Measurements from ENCODE around the gene PPM1N. TPM values are rescaled to one million over a fixed set of nuclear protein-coding genes. Genes with fewer than 3 reads are reported as not detected.

Gene PPM1N
- polyA plus RNA-seq, 1 donor (not counting 4 experiments of a cell fraction or from before 2014, with no cell fraction given), result 1.9 TPM

GRCh38 chr19:45450012-45450333 is 48.3 kb upstream of the PPM1N start:
- Histone ChIP-seq H3K9me1 (ENCODE audit: control insufficient read depth, extremely low read depth, insufficient read depth, low read length) (no peaks in the 10 kb centered on the region), H3K27ac (ENCODE audit: control insufficient read depth, insufficient read depth, low read length) (peak overlapping the region; percentile 86), H3K4me2 (ENCODE audit: control insufficient read depth, extremely low read depth, insufficient read depth, low read depth, low read length) (peak overlapping the region; percentile 88), H3K36me3 (ENCODE audit: control insufficient read depth in 2 of 2, extremely low read depth in 1 of 2, insufficient read depth in 2 of 2, low read length in 2 of 2) (no peaks in the 10 kb centered on the region), H3K27me3 (ENCODE audit: control insufficient read depth, extremely low read depth, insufficient read depth, low read length) (no peaks in the 10 kb centered on the region), H2AFZ (ENCODE audit: control insufficient read depth, low read length) (no peak overlapping the region), H3K79me2 (ENCODE audit: control insufficient read depth, insufficient read depth, low read length) (no peaks in the 10 kb centered on the region), H3K9ac (ENCODE audit: control insufficient read depth, extremely low read depth, insufficient read depth, low read length) (peak overlapping the region; percentile 78), H4K20me1 (ENCODE audit: control insufficient read depth, extremely low read depth, insufficient read depth, low read length) (no peaks in the 10 kb centered on the region), H3K4me3 (ENCODE audit: control insufficient read depth in 2 of 3, extremely low read depth in 1 of 3, insufficient read depth in 2 of 3, low read depth in 1 of 3, low read length in 3 of 3) (peak overlapping the region; percentile 9 to 53 (median 36)), H3K9me3 (ENCODE audit: control insufficient read depth, low read depth, low read length) (no peaks in the 10 kb centered on the region), H3K4me1 (ENCODE audit: control insufficient read depth, extremely low read depth, insufficient read depth, low read length) (peaks cover 67% of the 10 kb centered on the region)
- FAIRE-seq (no peak), DNase-seq (ENCODE audit: low read depth, low spot score) (no peak)
- dilution Hi-C loops (cut with MboI; ENCODE audit: extremely low pct_ligation_motif_present, low sequenced_read_pairs), result no loop called here
- TF ChIP-seq EZH2 (IDR thresholded peaks at IDR 0.05; ENCODE audit: low read length), result no peak
- TF ChIP-seq CTCF (optimal IDR thresholded peaks at IDR 0.05 in 1 of 3, IDR thresholded peaks at IDR 0.05 in 1 of 3, conservative IDR thresholded peaks at IDR 0.05 in 1 of 3; ENCODE audit: extremely low read depth in 1 of 3, insufficient read depth in 2 of 3, low read length in 3 of 3), result no peak

- H3K9me1 ChIP-seq (ENCODE audit: control insufficient read depth, extremely low read depth, insufficient read depth, low read length), result no peaks in the 10 kb centered on the region
- H3K79me2 ChIP-seq (ENCODE audit: control insufficient read depth, insufficient read depth, low read length), result no peaks in the 10 kb centered on the region
- H4K20me1 ChIP-seq (ENCODE audit: control insufficient read depth, extremely low read depth, insufficient read depth, low read length), result no peaks in the 10 kb centered on the region
- FAIRE-seq (peak; percentile 44), DNase-seq (ENCODE audit: low read depth, low spot score) (no peak)
- peak overlapping the region; percentile 99 for H3K27ac ChIP-seq (ENCODE audit: control insufficient read depth, insufficient read depth, low read length)
- dilution Hi-C loops (cut with MboI; ENCODE audit: extremely low pct_ligation_motif_present, low sequenced_read_pairs), result no loop called here
- peak overlapping the region; percentile 98 for H3K9ac ChIP-seq (ENCODE audit: control insufficient read depth, extremely low read depth, insufficient read depth, low read length)
- no peaks in the 10 kb centered on the region for H3K9me3 ChIP-seq (ENCODE audit: control insufficient read depth, low read depth, low read length)
- no peaks in the 10 kb centered on the region for H3K36me3 ChIP-seq (ENCODE audit: control insufficient read depth in 2 of 2, extremely low read depth in 1 of 2, insufficient read depth in 2 of 2, low read length in 2 of 2)
- peak overlapping the region; percentile 97 for H3K4me2 ChIP-seq (ENCODE audit: control insufficient read depth, extremely low read depth, insufficient read depth, low read depth, low read length)
- peaks cover 76% of the 10 kb centered on the region for H3K4me1 ChIP-seq (ENCODE audit: control insufficient read depth, extremely low read depth, insufficient read depth, low read length)
- H3K27me3 ChIP-seq (ENCODE audit: control insufficient read depth, extremely low read depth, insufficient read depth, low read length), result no peaks in the 10 kb centered on the region
- no peak for TF ChIP-seq EZH2 (IDR thresholded peaks at IDR 0.05; ENCODE audit: low read length)
- no peak for TF ChIP-seq CTCF (optimal IDR thresholded peaks at IDR 0.05 in 1 of 3, IDR thresholded peaks at IDR 0.05 in 1 of 3, conservative IDR thresholded peaks at IDR 0.05 in 1 of 3; ENCODE audit: extremely low read depth in 1 of 3, insufficient read depth in 2 of 3, low read length in 3 of 3)
- H2AFZ ChIP-seq (ENCODE audit: control insufficient read depth, low read length), result peak overlapping the region; percentile 63
- H3K4me3 ChIP-seq (ENCODE audit: control insufficient read depth in 2 of 3, extremely low read depth in 1 of 3, insufficient read depth in 2 of 3, low read depth in 1 of 3, low read length in 3 of 3), result peak overlapping the region; percentile 55 to 92 (median 76)
These were observed 47.0 kb upstream of the PPM1N start for GRCh38 chr19:45451131-45451849.

Data from keratinocyte (primary cell).